Upper lobe of right lung (tissue), 1 donor: ENCODE measurements around the gene PCLO. TPM values are rescaled to one million over a fixed set of nuclear protein-coding genes. Genes with fewer than 3 reads are reported as not detected.
A peak's percentile ranks its signal among the peaks of the same experiment; 100 is the strongest.

Experiments
- ATAC-seq: fragments of 200-7000 bp; cut with Tn5 transposase; one replicate; pipeline ENCODE4 v1.9.1; 2020; ENCODE audit warnings: mild to moderate bottlenecking, moderate library complexity
- DNase-seq: peaks from one replicate; pipeline ENCODE4 v3.0.0-alpha.2; 2020
- H3K27ac ChIP-seq: fragments of 200-600 bp; one replicate; pipeline ENCODE4 v1.8.0; 2022
- H3K27me3 ChIP-seq: fragments of 200-600 bp; one replicate; pipeline ENCODE4 v1.8.0; 2022; ENCODE audit warnings: mild to moderate bottlenecking
- H3K36me3 ChIP-seq: fragments of 200-600 bp; one replicate; pipeline ENCODE4 v1.8.0; 2022
- H3K4me1 ChIP-seq: fragments of 200-600 bp; one replicate; pipeline ENCODE4 v1.8.0; 2022
- H3K4me3 ChIP-seq: fragments of 200-600 bp; one replicate; pipeline ENCODE4 v1.8.0; 2022; ENCODE audit warnings: mild to moderate bottlenecking
- H3K9me3 ChIP-seq: fragments of 200-600 bp; one replicate; pipeline ENCODE4 v1.8.0; 2022
- CTCF ChIP-seq: fragments of 200-600 bp; IDR thresholded peaks from one replicate; pipeline ENCODE4 v1.8.0; 2022; ENCODE audit warnings: antibody characterized with exemption
- intact Hi-C: fragments of 100-400 bp; cut with DNase I; formaldehyde crosslinking; loops from one replicate; pipeline ENCODE4 v1.11.0; 2022
- total RNA-seq: library from RNA; stranded (reverse); fragmentation: NEBNext Ultra II Directional; extraction: Animal tissue kit (Norgen Biotek cat#: 25700); gene quantifications from one replicate; pipeline ENCODE4 v1.2.1, GENCODE V29; 2021
- donor health status: DM: no; HTN: yes; CAD: no; lungs with severe emphysema.

PCLO gene
- total RNA-seq, 1 donor from 2014 or later = 5.3 TPM

- TF ChIP-seq CTCF = peak; percentile 44
- Histone ChIP-seq H3K36me3 (no peaks in the 10 kb centered on the region), H3K4me3 (no peak overlapping the region), H3K27me3 (no peaks in the 10 kb centered on the region), H3K9me3 (no peaks in the 10 kb centered on the region), H3K27ac (no peak overlapping the region), H3K4me1 (no peaks in the 10 kb centered on the region)
- ATAC-seq = peak; percentile 45
- intact Hi-C loops = no loop called here
- DNase-seq = no peak
Measured at GRCh38 chr7:82740246-82740848, 422.3 kb downstream of the PCLO start.

GRCh38 chr7:82736633-82737032 lies 426.1 kb downstream of the PCLO start:
- Histone ChIP-seq H3K27me3 (no peaks in the 10 kb centered on the region), H3K27ac (no peak overlapping the region), H3K4me3 (no peak overlapping the region), H3K9me3 (no peaks in the 10 kb centered on the region), H3K4me1 (no peaks in the 10 kb centered on the region), H3K36me3 (no peaks in the 10 kb centered on the region)
- ATAC-seq = no peak
- intact Hi-C loops = no loop called here
- no peak for TF ChIP-seq CTCF
- no peak for DNase-seq

- intact Hi-C loops = no loop called here
- Histone ChIP-seq H3K36me3 (no peaks in the 10 kb centered on the region), H3K4me3 (no peak overlapping the region), H3K4me1 (no peaks in the 10 kb centered on the region), H3K27ac (no peak overlapping the region), H3K27me3 (no peaks in the 10 kb centered on the region), H3K9me3 (no peaks in the 10 kb centered on the region)
- DNase-seq = no peak
- no peak for ATAC-seq
- no peak for TF ChIP-seq CTCF
Measured at GRCh38 chr7:82732677-82733076, 430.0 kb downstream of the PCLO start.

GRCh38 chr7:82729172-82730030 lies 433.3 kb downstream of the PCLO start:
- no peaks in the 10 kb centered on the region for H3K27me3 ChIP-seq
- no peak for DNase-seq
- H3K4me1 ChIP-seq = no peaks in the 10 kb centered on the region
- H3K9me3 ChIP-seq = no peaks in the 10 kb centered on the region
- H3K4me3 ChIP-seq = no peak overlapping the region
- peak; percentile 55 for TF ChIP-seq CTCF
- H3K36me3 ChIP-seq = no peaks in the 10 kb centered on the region
- no peak overlapping the region for H3K27ac ChIP-seq
- no peak for ATAC-seq
- intact Hi-C loops = no loop called here

- DNase-seq = no peak
- H3K9me3 ChIP-seq = no peaks in the 10 kb centered on the region
- H3K27me3 ChIP-seq = no peaks in the 10 kb centered on the region
- H3K4me1 ChIP-seq = no peaks in the 10 kb centered on the region
- intact Hi-C loops = no loop called here
- TF ChIP-seq CTCF = no peak
- H3K4me3 ChIP-seq = no peak overlapping the region
- peak; percentile 41 for ATAC-seq
- H3K36me3 ChIP-seq = no peaks in the 10 kb centered on the region
- no peak overlapping the region for H3K27ac ChIP-seq
Measured at GRCh38 chr7:82726038-82726800, 436.5 kb downstream of the PCLO start.
